Activated CD8-positive, alpha-beta memory T cell treated with anti-CD3 and anti-CD28 coated beads, Interleukin-2, amount 50 U/mL, for 24 hours (primary cell): ENCODE results near the gene NEBL.

Experiments
- DNase-seq: peaks from one replicate; pipeline ENCODE4 v3.0.0-alpha.2; 2020; ENCODE audit errors: extremely low read depth

The NEBL gene

GRCh38 chr10:20903635-20904390 lies 6.7 kb upstream of the NEBL start:
- no peak for DNase-seq

DNA sequence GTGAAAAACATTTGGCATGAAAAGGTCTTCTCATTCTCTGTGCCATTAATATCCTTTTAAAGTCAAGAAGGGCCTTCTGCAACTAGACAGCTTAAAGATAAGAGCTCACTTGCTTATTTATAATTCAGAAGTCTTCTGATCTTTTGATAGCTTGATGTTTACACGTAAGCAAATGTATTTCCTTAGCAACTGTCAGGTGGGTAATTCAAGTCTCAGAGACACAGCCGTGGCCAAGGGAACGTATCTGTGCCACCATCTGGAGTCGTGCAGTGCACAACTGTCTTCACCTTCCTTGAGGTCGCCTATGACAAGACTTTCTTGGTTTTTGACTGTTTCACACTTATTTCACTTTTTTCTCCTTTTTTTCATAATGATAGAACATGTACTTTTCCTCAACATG lies 4.0 kb upstream of the NEBL start:
- DNase-seq = no peak

GRCh38 chr10:20898866-20899535 lies 1.9 kb upstream of the NEBL start:
- no peak for DNase-seq

- DNase-seq = no peak
These were observed 3.8 kb downstream of the NEBL start for GRCh38 chr10:20893297-20893696.

DNA sequence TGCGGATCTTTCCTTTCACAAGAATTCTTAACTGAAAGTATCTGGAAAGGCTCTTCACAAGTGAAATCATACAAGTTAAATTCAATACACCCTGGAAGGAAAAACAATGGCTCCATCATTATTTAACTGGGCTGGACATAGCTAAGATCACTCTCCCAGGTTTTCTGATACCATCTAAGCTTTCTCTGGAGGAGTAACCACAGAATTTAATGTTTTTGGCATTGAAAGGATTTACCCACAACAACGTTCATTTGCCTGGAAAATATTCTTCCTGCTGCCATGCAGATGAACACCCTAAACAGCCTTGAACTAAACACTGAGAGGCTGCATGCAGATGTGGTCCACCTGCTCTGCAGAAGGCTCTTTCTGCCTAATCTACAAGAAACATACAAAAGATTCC lies 4.3 kb downstream of the NEBL start:
- DNase-seq = no peak

DNA sequence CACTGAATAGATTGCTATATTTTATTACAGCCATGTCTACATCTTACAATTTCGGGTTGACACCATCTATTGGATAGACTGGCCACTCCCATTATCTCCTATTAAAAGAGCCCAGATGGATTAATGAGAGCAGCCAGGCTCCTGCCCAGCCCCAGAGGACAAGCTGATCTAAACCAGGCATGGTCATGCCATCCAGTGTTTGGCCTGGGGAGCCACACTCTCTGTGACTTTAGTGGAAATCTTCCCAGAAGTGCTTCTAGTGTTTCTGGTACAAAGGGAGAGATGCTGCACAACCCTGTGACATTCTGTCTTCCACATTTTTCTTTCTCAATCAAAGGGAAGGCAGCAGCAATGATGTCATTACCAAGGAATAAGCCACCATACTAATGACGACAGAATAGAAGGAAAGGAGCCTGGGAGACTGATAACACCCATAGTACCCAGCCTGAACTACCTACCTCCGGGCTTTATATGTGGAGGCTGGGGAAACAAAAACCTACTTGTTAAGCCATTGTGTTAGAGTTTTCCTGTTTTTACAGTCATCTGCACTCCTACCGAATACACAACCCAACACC lies 5.0 kb downstream of the NEBL start:
- DNase-seq = no peak

DNA sequence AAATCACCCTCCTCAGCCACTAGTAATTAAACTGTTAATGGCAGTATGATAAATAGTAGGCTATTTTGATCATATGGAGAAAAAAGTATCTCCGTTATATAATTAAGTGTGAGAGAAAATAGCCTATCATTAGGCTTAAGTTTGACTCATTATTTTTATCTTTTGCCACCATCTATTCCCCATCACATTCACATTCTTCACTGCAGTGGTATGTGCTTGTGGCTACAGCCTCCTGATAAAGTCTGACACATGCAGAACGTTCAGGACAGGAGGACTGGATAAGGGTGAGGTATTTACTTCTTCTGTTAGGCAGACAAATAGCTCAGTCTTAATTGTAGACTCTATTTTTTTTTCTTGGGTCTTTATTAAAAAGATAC lies 5.8 kb downstream of the NEBL start:
- DNase-seq = no peak

GRCh38 chr10:20890491-20891337 lies 6.4 kb downstream of the NEBL start:
- DNase-seq = no peak

GRCh38 chr10:20890009-20890408 lies 7.1 kb downstream of the NEBL start:
- no peak for DNase-seq

DNA sequence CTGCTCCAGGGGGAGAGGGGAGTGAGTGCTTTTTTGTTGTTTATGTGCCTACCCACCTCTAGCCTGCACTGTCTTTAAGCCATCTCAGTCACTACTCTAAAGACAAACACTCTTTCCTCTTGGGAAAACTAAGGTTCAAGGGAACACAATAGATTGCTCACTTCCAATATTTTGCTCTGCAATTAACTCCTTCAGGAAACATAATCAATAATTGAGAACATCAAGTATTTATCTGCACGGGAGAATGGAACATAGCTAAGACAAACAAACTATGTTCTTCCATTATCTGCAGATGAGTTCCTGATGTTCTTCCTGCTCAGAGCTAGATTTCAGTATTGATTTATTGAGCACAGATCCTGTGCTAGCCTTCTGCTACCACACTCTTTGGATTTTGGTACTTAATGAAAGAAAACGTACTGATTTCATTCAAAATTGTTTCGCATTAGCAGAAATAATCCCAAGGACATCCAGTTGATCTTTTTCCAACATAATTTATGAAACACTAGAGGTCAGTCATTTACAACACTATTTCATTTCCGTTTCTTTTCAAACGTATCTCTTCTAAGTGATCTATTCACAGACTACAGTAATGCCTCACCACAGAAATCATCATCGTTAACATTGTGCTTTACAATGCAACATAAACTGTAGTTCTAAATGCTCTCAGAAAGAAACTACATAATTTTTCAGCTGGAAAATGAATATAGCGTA lies 8.3 kb downstream of the NEBL start:
- no peak for DNase-seq

- DNase-seq = no peak
These were observed 9.2 kb downstream of the NEBL start for GRCh38 chr10:20887706-20888555.

GRCh38 chr10:20885678-20886077 lies 11.4 kb downstream of the NEBL start:
- no peak for DNase-seq

- DNase-seq = no peak
These were observed 13.6 kb downstream of the NEBL start for GRCh38 chr10:20883552-20883951.

- no peak for DNase-seq
These were observed 15.0 kb downstream of the NEBL start for GRCh38 chr10:20882091-20882490.

DNA sequence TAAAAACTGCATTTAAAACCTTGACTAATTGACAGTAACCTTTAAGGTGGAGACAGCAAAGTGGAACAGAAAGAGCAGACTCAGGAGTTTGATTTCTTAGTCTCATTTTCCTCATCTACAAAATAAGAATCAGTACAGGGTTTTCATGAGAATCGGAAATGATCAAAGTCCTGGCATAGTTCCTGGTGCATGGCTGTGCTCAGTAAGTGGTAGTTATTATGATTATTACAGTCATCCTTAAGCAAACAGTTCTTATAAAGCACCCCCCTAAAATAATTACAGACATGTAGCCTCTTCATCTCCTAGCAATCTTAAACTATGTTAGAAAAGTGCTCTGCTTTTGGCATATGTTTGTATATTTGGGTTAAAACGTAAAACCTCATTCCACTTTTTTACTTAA lies 18.0 kb downstream of the NEBL start:
- DNase-seq = no peak

DNA sequence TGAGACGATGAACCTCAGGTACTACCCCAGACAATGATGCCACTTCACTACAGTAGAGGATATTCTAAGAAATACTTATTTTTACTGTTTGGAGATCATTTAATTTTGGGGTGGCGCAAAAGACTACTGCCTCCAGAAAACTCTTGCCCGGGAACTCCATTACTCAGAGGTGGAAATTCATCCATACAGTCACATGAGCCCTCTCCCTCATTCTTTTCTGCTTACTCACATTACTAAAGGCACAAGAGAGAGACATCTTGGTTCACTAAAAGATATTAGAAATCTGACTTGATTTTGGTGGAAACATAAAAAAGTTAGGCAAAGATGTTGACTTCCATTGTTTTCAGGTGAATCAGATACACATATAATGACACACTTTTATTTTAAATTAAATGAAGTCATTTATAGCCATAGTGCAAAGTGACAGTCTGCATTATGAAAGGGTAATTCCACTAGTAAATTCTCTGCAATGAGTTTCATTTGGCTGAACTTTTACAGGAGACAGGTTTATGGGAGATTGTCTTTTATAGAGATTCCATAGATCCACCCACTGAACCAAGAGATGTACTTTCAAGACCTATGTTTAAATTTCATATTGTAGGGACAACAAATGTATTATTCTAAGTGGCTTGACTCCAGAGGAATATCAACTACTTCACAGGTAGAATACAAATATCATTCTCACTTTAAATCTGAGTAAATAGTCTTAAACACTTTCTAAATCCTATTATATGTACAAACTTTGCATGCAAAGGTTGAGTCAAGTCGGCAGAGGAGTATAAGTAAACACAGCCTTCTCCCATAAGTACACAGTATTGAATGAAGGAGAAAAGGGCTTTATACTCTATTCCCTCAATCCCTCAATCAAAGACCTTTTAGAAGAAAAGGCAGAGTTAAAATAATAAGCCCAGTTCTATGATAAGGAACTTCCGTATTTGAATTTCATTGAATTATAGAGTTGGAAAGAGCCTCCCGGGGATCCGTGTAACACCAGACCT lies 18.8 kb downstream of the NEBL start:
- no peak for DNase-seq

GRCh38 chr10:20877554-20877953 lies 19.6 kb downstream of the NEBL start:
- no peak for DNase-seq

DNA sequence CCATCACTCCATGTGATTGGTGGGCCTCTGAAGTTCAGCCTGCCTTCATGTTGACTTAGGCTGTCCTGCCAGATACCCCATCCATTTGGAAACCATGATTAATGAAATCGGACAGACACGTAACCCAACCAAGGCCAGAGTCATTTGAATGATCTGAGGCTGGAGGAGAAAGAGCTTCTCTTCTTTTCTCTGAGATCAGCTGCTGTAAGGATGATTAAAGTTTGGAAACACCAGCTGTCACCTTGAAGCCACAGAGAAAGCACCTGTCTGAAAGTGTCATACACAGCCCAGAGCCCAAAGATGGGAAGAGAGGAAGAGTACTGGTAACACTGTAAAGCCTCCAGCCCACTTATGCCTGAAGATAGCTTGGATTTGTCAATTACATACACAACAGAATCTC lies 22.9 kb downstream of the NEBL start:
- DNase-seq = no peak

GRCh38 chr10:20871970-20872369 lies 25.1 kb downstream of the NEBL start:
- no peak for DNase-seq

GRCh38 chr10:20870834-20871233 lies 26.3 kb downstream of the NEBL start:
- no peak for DNase-seq
